Activated T-cell treated with anti-CD3 and anti-CD28 coated beads, Interleukin-2, amount 50 U/mL, for 72 hours (primary cell): ENCODE data around the gene THAP2. TPM values are rescaled to one million over a fixed set of nuclear protein-coding genes. Genes with fewer than 3 reads are reported as not detected.
"Not testable (repeated sequence)": the region's sequence is repeated elsewhere in the genome, so short reads cannot be mapped to it uniquely, and the experiment has no call there.

Experiments used
- ATAC-seq, 2 donors: fragments of 150-1000 bp; cut with Tn5 transposase; replicated peaks in 1 of 2; 2 replicates each; pipeline ENCODE4 v1.10.0; 2021; ENCODE audit warnings: moderate library complexity in 2 of 2, mild to moderate bottlenecking in 1 of 2
- DNase-seq, 2 donors: peaks; one replicate each; pipeline ENCODE4 v3.0.0; 2021 to 2022; ENCODE audit warnings: mixed read lengths in 1 of 2
- H3K27ac Mint-ChIP-seq: one replicate; pipeline ENCODE4 v1.8.0; 2022; ENCODE audit warnings: mild to moderate bottlenecking, moderate library complexity, mixed read lengths
- H3K27me3 Mint-ChIP-seq: one replicate; pipeline ENCODE4 v1.8.0; 2022; ENCODE audit warnings: low read depth, mixed read lengths
- H3K36me3 Mint-ChIP-seq, 2 donors: one replicate each; pipeline ENCODE4 v1.8.0; 2022; ENCODE audit warnings: mixed read lengths in 2 of 2, mild to moderate bottlenecking in 1 of 2; ENCODE audit not compliant: insufficient read depth in 2 of 2
- H3K4me1 Mint-ChIP-seq: one replicate; pipeline ENCODE4 v1.8.0; 2022; ENCODE audit warnings: low read depth, mixed read lengths
- H3K4me3 Mint-ChIP-seq, 2 donors: one replicate each; pipeline ENCODE4 v1.8.0; 2022; ENCODE audit warnings: mild to moderate bottlenecking in 2 of 2, mixed read lengths in 2 of 2, moderate library complexity in 2 of 2
- H3K9me3 Mint-ChIP-seq, 2 donors: one replicate each; pipeline ENCODE4 v1.8.0; 2022; ENCODE audit warnings: mixed read lengths in 2 of 2
- total RNA-seq, 2 donors: library from RNA; stranded (reverse); gene quantifications; one replicate each; pipeline ENCODE4 v1.2.3, GENCODE V29; 2022

The THAP2 gene
- total RNA-seq, 2 donors from 2014 or later: 13.8 to 15.1 TPM

- no peaks in the 10 kb centered on the region for H3K27me3 Mint-ChIP-seq
- ATAC-seq (no peak), DNase-seq (no peak)
- H3K27ac Mint-ChIP-seq: peak overlapping the region; percentile 99
- peaks cover 0 to 4% of the 10 kb centered on the region in 2 donors for H3K9me3 Mint-ChIP-seq
- peak overlapping the region in 1 of 2 donors; percentile 95 for H3K4me3 Mint-ChIP-seq
- H3K36me3 Mint-ChIP-seq: peaks cover 10 to 24% of the 10 kb centered on the region in 2 donors
- H3K4me1 Mint-ChIP-seq: peaks cover 40% of the 10 kb centered on the region
These were observed 2.2 kb downstream of the THAP2 start for GRCh38 chr12:71666259-71666658.

- Mint-ChIP-seq H3K27me3 (no peaks in the 10 kb centered on the region), H3K9me3 (peaks cover 0 to 4% of the 10 kb centered on the region in 2 donors), H3K4me1 (peaks cover 22% of the 10 kb centered on the region), H3K36me3 (peaks cover 1 to 9% of the 10 kb centered on the region in 2 donors), H3K4me3 (no peak overlapping the region), H3K27ac (no peak overlapping the region)
- ATAC-seq (no peak), DNase-seq (no peak)
These were observed 7.2 kb downstream of the THAP2 start for GRCh38 chr12:71671311-71671710.

GRCh38 chr12:71671816-71672215, 7.7 kb downstream of the THAP2 start:
- Mint-ChIP-seq H3K27me3 (no peaks in the 10 kb centered on the region), H3K36me3 (peaks cover 1 to 9% of the 10 kb centered on the region in 2 donors), H3K4me3 (no peak overlapping the region), H3K9me3 (peaks cover 0 to 4% of the 10 kb centered on the region in 2 donors), H3K27ac (peak overlapping the region; percentile 51), H3K4me1 (peaks cover 17% of the 10 kb centered on the region)
- ATAC-seq: no peak
- no peak for DNase-seq

- no peak for ATAC-seq
- Mint-ChIP-seq H3K27ac (no peak overlapping the region), H3K36me3 (no peaks in the 10 kb centered on the region), H3K4me1 (peaks cover 16% of the 10 kb centered on the region), H3K27me3 (no peaks in the 10 kb centered on the region), H3K9me3 (no peaks in the 10 kb centered on the region), H3K4me3 (no peak overlapping the region)
- no peak for DNase-seq
These were observed 18.4 kb downstream of the THAP2 start for GRCh38 chr12:71682466-71682865.

- DNase-seq (no peak), ATAC-seq (no peak)
- Mint-ChIP-seq H3K4me1 (peaks cover 28% of the 10 kb centered on the region), H3K27ac (peak overlapping the region; percentile 42), H3K27me3 (no peaks in the 10 kb centered on the region), H3K9me3 (no peaks in the 10 kb centered on the region), H3K36me3 (no peaks in the 10 kb centered on the region), H3K4me3 (peak overlapping the region in 1 of 2 donors; percentile 78)
These were observed 19.5 kb downstream of the THAP2 start for GRCh38 chr12:71683633-71684032.

GRCh38 chr12:71684081-71684480, 20.0 kb downstream of the THAP2 start:
- H3K4me3 Mint-ChIP-seq: peak overlapping the region; percentile 78 to 86
- DNase-seq: peak in 1 of 2 donors; percentile 8
- peak overlapping the region; percentile 24 for H3K27ac Mint-ChIP-seq

GRCh38 chr12:71685312-71685906, 21.3 kb downstream of the THAP2 start:
- peaks cover 34% of the 10 kb centered on the region for H3K4me1 Mint-ChIP-seq
- H3K27me3 Mint-ChIP-seq: no peaks in the 10 kb centered on the region
- no peaks in the 10 kb centered on the region for H3K9me3 Mint-ChIP-seq
- no peaks in the 10 kb centered on the region for H3K36me3 Mint-ChIP-seq
- H3K4me3 Mint-ChIP-seq: peak overlapping the region; percentile 86 to 90
- H3K27ac Mint-ChIP-seq: peak overlapping the region; percentile 57
- DNase-seq (no peak), ATAC-seq (no peak)

More at GRCh38 chr12:71684081-71684480, 20.0 kb downstream of the THAP2 start:
- ATAC-seq: peak; percentile 15 to 25
- H3K4me1 Mint-ChIP-seq: peaks cover 30% of the 10 kb centered on the region
- no peaks in the 10 kb centered on the region for H3K27me3 Mint-ChIP-seq
- no peaks in the 10 kb centered on the region for H3K36me3 Mint-ChIP-seq
- H3K9me3 Mint-ChIP-seq: no peaks in the 10 kb centered on the region

- ATAC-seq: peak; percentile 92 to 93
- DNase-seq: peak; percentile 85 to 88
These were observed 22.0 kb downstream of the THAP2 start, which contains the start of gene TMEM19 for GRCh38 chr12:71685914-71686657. Gene TMEM19, plus strand, starts transcription at chr12:71686082. Its CDS starts 599 bp downstream, at chr12:71686681.

GRCh38 chr12:71686658-71687025, 22.5 kb downstream of the THAP2 start:
- peak overlapping the region; percentile 98 for H3K27ac Mint-ChIP-seq
- ATAC-seq: peak; percentile 14 to 42
- H3K4me1 Mint-ChIP-seq: peaks cover 34% of the 10 kb centered on the region
- peak overlapping the region; percentile 86 to 90 for H3K4me3 Mint-ChIP-seq
- H3K27me3 Mint-ChIP-seq: no peaks in the 10 kb centered on the region
- H3K36me3 Mint-ChIP-seq: peaks cover 0 to under 1% of the 10 kb centered on the region in 2 donors
- no peak for DNase-seq
- no peaks in the 10 kb centered on the region for H3K9me3 Mint-ChIP-seq

More at GRCh38 chr12:71685914-71686657, 22.0 kb downstream of the THAP2 start, which contains the start of gene TMEM19:
- no peaks in the 10 kb centered on the region for H3K36me3 Mint-ChIP-seq
- peak within 1 kb of the TSS; percentile 86 to 90 for H3K4me3 Mint-ChIP-seq
- H3K27ac Mint-ChIP-seq: peak within 1 kb of the TSS; percentile 98
- H3K27me3 Mint-ChIP-seq: no peaks in the 10 kb centered on the region
- no peaks in the 10 kb centered on the region for H3K9me3 Mint-ChIP-seq
- H3K4me1 Mint-ChIP-seq: peaks cover 34% of the 10 kb centered on the region

GRCh38 chr12:71687172-71687571, 23.1 kb downstream of the THAP2 start:
- H3K36me3 Mint-ChIP-seq, DNase-seq, H3K27me3 Mint-ChIP-seq, H3K9me3 Mint-ChIP-seq, ATAC-seq: not testable (repeated sequence)
- Mint-ChIP-seq H3K4me1 (peaks cover 34% of the 10 kb centered on the region), H3K4me3 (peak overlapping the region; percentile 86 to 90), H3K27ac (peak overlapping the region; percentile 69)

GRCh38 chr12:71688961-71689570, 25.0 kb downstream of the THAP2 start:
- ATAC-seq: no peak
- Mint-ChIP-seq H3K27me3 (no peaks in the 10 kb centered on the region), H3K9me3 (no peaks in the 10 kb centered on the region)

GRCh38 chr12:71691504-71692129, 27.5 kb downstream of the THAP2 start:
- H3K27me3 Mint-ChIP-seq: no peaks in the 10 kb centered on the region
- no peak for ATAC-seq
- no peak overlapping the region for H3K27ac Mint-ChIP-seq
- no peaks in the 10 kb centered on the region for H3K9me3 Mint-ChIP-seq
- peaks cover 0 to 2% of the 10 kb centered on the region in 2 donors for H3K36me3 Mint-ChIP-seq
- DNase-seq: no peak
- peaks cover 28% of the 10 kb centered on the region for H3K4me1 Mint-ChIP-seq
- no peak overlapping the region for H3K4me3 Mint-ChIP-seq

More at GRCh38 chr12:71688961-71689570, 25.0 kb downstream of the THAP2 start:
- H3K36me3 Mint-ChIP-seq: peaks cover 0 to 2% of the 10 kb centered on the region in 2 donors
- peak overlapping the region in 1 of 2 donors; percentile 86 for H3K4me3 Mint-ChIP-seq
- peaks cover 37% of the 10 kb centered on the region for H3K4me1 Mint-ChIP-seq
- no peak overlapping the region for H3K27ac Mint-ChIP-seq
- DNase-seq: no peak
